GM12872 (cell line): ENCODE measurements around the gene ZFP1.

ENCODE experiments used
- TF ChIP-seq, protein P1 (sequence below): IDR thresholded peaks from 3 replicates; pipeline ENCODE4 v1.5.1; 2011; ENCODE audit warnings: low read depth, mild to moderate bottlenecking, low read length, moderate library complexity; ENCODE audit not compliant: insufficient read depth

ZFP1 gene

DNA sequence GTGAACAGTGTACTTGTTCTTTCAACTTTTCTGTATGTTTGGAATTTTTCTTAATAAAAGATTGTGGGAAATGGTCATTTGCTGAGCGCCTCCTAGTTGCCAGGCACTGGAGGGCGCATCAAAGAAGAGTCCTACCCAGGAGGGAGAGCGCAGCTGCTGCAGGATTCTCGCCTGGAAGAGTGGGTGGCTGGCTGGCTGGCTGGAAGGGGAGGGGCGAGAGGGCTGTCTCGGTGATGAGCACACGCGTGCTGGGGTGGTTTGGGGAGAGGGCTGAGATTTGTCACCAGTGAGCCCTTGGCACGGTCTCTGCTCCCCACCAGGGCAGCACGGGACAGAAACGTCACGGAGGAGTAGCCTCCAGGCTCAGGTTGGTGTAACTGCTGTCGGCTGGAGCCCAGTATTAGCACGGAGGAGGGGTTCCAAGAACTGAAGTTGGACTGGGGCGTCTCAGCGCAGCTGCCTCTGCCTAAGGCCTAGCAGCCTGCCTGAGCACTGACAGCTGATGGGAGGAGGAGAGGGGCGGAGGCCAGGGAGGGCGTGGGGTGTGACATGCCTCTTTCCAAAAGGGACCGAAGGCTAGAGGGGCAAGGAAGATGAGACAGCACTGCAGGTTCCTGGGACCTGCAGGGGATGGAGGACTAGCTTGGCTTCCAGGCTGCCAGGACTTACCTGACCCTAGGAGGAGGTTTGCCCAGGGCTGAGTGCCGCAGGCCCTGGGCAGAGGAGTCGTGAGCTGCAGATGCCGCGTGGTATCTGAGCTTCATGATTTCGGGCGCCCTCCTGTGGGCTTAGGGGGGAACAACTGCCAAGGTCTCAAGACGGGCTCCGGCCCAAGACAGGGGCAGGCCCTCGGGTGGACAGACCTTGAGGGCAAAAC lies 37.4 kb upstream of the ZFP1 start:
- TF ChIP-seq, protein P1, sequence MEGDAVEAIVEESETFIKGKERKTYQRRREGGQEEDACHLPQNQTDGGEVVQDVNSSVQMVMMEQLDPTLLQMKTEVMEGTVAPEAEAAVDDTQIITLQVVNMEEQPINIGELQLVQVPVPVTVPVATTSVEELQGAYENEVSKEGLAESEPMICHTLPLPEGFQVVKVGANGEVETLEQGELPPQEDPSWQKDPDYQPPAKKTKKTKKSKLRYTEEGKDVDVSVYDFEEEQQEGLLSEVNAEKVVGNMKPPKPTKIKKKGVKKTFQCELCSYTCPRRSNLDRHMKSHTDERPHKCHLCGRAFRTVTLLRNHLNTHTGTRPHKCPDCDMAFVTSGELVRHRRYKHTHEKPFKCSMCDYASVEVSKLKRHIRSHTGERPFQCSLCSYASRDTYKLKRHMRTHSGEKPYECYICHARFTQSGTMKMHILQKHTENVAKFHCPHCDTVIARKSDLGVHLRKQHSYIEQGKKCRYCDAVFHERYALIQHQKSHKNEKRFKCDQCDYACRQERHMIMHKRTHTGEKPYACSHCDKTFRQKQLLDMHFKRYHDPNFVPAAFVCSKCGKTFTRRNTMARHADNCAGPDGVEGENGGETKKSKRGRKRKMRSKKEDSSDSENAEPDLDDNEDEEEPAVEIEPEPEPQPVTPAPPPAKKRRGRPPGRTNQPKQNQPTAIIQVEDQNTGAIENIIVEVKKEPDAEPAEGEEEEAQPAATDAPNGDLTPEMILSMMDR = peak; percentile 93

DNA sequence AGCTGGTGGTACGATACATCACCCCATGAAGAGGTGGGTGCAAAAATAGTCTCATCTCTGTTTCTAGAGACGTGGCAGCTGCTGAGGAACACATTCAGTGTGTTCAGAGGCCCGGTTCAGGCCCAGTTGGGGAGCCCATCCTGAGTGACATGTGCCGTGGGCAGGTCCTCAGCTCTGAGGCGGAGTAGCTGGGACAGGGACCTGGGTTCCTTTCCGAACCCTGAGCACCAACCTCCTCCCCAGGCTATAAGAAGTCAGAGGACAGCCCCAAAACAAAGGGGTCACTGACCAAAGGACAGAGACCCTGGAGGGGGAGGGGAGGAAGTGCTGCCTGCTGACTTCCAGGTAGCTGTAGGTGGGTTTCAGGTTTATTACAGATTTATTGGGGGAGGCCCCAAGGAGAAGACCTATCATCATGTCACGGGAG lies 36.8 kb upstream of the ZFP1 start:
- TF ChIP-seq, protein P1 = no peak

DNA sequence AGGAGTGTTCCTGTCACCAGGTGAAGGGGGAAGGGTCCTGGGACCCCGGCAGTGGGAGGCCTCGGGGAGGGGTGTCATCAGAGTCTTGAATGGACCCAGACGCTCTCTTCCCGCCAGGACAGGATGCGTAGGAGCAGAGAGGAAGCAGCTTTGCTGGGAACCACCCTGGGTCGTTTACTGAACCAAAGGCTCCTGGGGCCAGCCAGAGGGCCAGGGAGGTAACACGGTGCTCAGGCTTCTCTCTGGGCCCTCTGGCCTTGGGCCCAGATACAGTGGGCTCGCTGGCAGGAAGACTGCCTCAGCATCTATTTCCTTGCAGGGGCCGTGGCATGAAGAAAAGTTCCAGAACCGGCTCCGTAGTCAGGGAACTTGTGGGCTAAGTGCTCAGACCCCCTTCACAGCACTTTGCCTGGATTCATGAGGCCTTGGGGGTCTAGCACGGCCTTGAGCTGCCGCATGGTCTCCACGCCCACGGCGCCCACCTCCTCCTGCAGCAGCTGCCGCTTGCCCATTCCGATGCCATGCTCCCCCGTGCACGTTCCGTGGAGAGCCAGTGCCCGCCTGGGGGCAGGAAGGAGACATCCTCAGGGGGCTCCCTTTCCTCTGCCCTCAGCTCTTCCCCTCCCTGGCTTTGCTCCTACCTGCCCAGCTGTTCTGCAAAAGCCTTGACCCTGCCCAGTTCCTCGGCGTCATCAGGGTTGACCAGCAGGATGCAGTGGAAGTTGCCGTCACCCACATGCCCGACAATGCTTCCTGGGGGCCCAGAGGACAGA lies 36.2 kb upstream of the ZFP1 start:
- TF ChIP-seq, protein P1 = no peak

DNA sequence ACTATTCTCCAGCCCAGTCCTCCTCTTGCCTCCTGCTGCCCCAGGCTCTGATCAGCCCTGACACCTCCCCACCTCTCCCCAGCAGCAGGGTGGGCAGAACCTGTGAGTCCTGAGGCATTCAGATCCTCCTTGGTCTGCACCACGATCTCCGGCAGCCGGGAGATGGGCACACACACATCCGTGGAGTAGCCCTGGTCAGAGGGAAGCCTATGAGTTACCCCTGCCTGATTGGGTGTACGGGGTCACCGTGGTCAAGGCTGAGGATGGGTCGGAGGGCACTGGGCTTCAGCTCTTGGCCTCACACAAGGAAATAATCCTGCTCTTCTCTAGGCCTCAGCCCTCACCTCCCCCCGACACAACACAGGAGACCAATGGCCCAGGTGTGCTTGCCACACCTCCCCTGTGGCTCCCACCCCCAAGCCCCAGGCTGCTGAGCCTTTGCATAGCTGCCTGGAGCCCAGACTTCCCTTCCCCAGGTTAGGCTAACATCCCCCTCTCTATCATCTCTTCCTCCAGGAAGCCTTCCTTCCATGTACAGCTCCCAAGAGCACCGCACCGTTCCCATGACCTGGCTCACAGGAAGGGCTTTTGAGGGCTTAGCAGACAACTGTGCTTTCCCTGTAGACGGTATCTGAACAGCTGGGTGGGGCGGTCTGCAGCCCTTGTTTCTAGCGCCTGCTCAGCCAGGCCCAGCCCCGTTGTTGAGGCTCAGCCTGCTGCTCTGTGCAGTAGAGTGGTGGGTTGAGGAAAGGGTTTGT lies 35.4 kb upstream of the ZFP1 start:
- TF ChIP-seq, protein P1 = no peak

DNA sequence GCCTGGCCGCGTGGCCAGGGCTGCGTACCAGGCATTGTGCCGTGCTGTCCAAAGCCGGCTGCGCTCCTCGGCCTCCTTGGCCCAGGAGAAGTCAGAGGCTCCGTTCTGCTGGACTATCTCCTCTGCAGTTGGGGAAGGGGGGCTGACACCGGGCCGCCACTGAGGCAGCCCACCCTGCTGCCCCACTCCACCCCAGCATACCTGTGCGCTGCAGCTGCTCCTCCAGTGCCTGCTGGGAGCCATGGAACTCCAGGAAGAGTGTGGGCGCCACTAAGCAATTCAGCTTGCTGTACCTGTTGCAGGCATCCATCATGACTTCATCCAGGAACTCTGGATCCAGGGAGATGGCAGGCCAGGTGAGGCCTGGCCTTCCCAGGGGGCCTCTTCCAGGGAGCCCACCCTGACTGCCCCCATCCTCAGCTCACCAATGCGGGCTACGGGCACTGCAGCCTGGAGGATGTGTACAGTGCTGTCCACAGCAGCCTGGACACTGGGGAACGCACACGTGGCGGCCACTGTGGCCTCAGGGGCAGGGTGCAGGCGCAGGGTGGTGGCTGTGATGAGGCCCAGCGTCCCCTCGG lies 34.7 kb upstream of the ZFP1 start:
- TF ChIP-seq, protein P1 = no peak

DNA sequence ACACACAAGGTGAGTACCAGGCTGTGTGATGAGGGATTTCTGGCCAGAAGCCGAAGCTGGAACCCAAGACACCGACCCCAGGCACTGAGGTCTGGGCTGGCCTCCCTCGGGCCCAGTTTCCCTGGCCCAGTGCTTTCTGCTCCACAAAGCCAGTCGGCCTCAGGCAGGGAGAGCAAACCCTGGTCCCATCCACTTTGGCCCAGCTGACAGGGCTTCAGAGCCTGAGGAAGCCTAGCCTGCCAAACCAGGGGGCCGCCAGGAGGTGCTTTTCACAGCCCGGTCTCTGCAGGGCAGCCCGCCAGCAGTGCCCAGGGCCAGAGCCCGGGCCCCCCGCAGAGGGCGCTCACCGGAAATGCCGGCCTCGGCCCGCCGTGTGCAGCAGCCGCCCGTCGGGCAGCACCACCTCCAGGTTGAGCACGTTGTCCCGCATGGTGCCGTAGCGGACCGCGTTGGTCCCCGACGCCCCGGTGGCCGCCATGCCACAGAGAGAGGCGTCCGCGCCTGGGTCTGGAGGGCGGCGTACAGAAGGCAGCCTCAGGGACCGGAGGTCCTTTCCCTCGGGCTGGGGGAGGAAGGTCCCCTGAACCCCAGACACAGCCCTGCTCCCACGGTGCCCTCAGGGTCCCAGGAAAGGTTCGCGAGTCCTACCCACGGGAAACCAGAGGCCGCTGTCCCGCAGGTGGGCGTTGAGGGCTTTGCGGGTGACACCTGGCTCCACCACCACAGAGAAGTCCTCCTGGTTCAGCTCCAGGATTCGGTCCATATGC lies 34.0 kb upstream of the ZFP1 start:
- TF ChIP-seq, protein P1 = no peak
